Chondrocyte (in vitro differentiated cells): Measurements from ENCODE around the gene CFAP97D2. TPM values are rescaled to one million over a fixed set of nuclear protein-coding genes. Genes with fewer than 3 reads are reported as not detected.

ENCODE experiments used
- DNase-seq: peaks from one replicate; pipeline ENCODE4 v3.0.0; 2021; ENCODE audit warnings: mixed read lengths, low spot score
- H3K27ac Mint-ChIP-seq: one replicate; pipeline ENCODE4 v1.8.0; 2021; ENCODE audit warnings: mild to moderate bottlenecking, moderate library complexity, mixed read lengths; ENCODE audit not compliant: unreplicated experiment
- H3K27me3 Mint-ChIP-seq: 2 replicates; pipeline ENCODE4 v1.8.0; 2021; ENCODE audit warnings: low read depth, mixed read lengths
- H3K36me3 Mint-ChIP-seq: 2 replicates; pipeline ENCODE4 v1.8.0; 2021; ENCODE audit warnings: low read depth, mixed read lengths
- H3K4me1 Mint-ChIP-seq: 2 replicates; pipeline ENCODE4 v1.8.0; 2021; ENCODE audit warnings: low read depth, mild to moderate bottlenecking, mixed read lengths
- H3K4me3 Mint-ChIP-seq: one replicate; pipeline ENCODE4 v1.8.0; 2021; ENCODE audit warnings: mild to moderate bottlenecking, moderate library complexity, mixed read lengths; ENCODE audit not compliant: unreplicated experiment
- H3K9me3 Mint-ChIP-seq: 2 replicates; pipeline ENCODE4 v1.8.0; 2021; ENCODE audit warnings: low read depth, mixed read lengths
- total RNA-seq: library from RNA; stranded (reverse); gene quantifications from 3 replicates; pipeline ENCODE4 v1.2.1, GENCODE V29; 2021
- TF ChIP-seq, protein P1 (sequence below): fragments of 200-600 bp; sonication (generic); IDR thresholded peaks from 2 replicates; pipeline ENCODE4 v1.5.0; 2021; ENCODE audit warnings: antibody characterized with exemption, mild to moderate bottlenecking, moderate library complexity

CFAP97D2 gene
- total RNA-seq, 1 donor from 2014 or later = not detected

DNA sequence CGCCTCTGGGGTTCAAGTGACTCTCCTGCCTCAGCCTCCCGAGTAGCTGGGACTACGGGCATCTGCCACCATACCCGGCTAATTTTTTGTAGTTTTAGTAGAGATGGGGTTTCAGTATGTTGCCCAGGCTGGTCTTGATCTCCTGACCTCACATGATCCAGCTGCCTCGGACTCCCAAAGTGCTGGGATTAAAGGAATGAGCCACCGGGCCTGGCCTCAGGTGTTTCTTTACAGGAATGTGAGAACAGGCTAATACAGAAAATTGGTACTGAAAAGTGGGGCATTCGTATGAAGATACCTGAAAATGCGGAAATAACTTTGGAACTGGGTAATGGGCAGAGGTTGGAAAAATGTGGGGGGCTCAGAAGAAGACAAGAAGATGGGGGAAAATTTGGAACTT lies 52.8 kb downstream of the CFAP97D2 start:
- TF ChIP-seq, protein P1, sequence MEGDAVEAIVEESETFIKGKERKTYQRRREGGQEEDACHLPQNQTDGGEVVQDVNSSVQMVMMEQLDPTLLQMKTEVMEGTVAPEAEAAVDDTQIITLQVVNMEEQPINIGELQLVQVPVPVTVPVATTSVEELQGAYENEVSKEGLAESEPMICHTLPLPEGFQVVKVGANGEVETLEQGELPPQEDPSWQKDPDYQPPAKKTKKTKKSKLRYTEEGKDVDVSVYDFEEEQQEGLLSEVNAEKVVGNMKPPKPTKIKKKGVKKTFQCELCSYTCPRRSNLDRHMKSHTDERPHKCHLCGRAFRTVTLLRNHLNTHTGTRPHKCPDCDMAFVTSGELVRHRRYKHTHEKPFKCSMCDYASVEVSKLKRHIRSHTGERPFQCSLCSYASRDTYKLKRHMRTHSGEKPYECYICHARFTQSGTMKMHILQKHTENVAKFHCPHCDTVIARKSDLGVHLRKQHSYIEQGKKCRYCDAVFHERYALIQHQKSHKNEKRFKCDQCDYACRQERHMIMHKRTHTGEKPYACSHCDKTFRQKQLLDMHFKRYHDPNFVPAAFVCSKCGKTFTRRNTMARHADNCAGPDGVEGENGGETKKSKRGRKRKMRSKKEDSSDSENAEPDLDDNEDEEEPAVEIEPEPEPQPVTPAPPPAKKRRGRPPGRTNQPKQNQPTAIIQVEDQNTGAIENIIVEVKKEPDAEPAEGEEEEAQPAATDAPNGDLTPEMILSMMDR = no peak
- Mint-ChIP-seq H3K27me3 (no peaks in the 10 kb centered on the region), H3K36me3 (no peaks in the 10 kb centered on the region), H3K4me3 (no peak overlapping the region), H3K4me1 (peaks cover 18% of the 10 kb centered on the region), H3K9me3 (no peaks in the 10 kb centered on the region), H3K27ac (no peak overlapping the region)
- DNase-seq = no peak

DNA sequence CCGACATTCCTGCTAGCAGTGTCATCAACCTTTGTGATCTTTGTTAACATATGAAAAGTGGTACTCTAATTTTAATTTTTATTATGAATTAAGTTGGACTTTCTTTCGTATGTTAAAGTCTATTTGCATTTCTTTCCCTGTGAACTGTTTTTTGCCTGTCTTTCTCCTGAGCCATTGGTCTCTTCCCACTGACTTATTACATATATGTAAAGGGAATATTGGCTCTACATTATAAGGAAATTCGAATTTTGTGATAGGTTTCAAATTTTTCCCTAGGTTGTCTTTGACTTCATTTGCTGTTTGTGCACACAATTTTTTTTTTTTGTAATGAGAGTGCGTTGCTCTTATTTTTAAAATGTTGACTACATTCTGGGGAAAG lies 55.2 kb downstream of the CFAP97D2 start:
- H3K27ac Mint-ChIP-seq = peak overlapping the region; percentile 59
- H3K27me3 Mint-ChIP-seq = no peaks in the 10 kb centered on the region
- DNase-seq = no peak
- H3K36me3 Mint-ChIP-seq = peaks cover 11% of the 10 kb centered on the region
- H3K9me3 Mint-ChIP-seq = no peaks in the 10 kb centered on the region
- peak overlapping the region; percentile 83 for H3K4me3 Mint-ChIP-seq
- peaks cover 23% of the 10 kb centered on the region for H3K4me1 Mint-ChIP-seq
- TF ChIP-seq, protein P1 = no peak

DNA sequence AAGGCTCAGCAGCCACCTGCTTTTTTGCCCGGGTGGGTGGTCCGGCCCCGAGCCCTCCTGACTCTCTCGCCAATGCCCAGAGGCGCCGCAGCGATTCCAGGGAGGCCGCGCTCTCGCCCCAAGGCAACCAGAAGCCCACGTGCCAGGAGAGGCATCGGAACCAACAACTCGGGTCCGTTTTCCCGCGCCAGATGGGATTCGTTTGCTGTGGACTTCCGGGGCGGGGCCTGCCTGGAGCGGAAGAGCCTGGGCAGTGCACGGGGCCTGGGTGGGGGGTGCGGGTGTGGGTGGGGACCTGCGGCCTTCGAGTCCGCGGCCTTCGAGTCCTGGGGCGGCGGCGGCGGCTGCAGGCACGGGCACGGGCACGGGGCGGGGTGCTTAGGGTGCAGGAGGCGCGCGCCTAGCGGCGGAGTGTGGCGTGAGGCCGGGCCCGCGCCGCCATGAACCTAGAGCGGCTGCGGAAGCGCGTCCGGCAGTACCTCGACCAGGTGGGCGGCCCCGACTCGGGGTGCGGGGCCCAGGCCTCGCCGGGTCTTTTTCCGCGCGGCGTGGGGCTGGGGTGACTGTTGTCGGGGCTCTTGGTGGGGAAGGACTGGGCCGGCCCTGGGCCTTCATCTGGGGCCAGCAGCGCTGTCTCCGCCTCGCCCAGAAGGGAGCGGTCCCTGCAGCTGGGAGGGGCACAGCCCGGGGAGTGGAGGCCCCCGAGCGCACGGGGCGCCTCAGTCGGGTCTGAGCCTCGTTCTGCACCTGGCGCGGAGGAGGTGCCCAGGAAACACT lies 55.8 kb downstream of the CFAP97D2 start, which contains the start of gene CDC16:
Gene CDC16 (plus strand): TSS at position 253 of the 777 bp plus-strand sequence. CDS start 188 bp downstream, at position 441.
- peak within 1 kb of the TSS; percentile 83 for H3K4me3 Mint-ChIP-seq
- peaks cover 13% of the 10 kb centered on the region for H3K36me3 Mint-ChIP-seq
- TF ChIP-seq, protein P1 = peak; percentile 59
- H3K4me1 Mint-ChIP-seq = peaks cover 23% of the 10 kb centered on the region
- peak within 1 kb of the TSS; percentile 59 for H3K27ac Mint-ChIP-seq
- no peaks in the 10 kb centered on the region for H3K9me3 Mint-ChIP-seq
- peak; percentile 96 for DNase-seq
- H3K27me3 Mint-ChIP-seq = no peaks in the 10 kb centered on the region

DNA sequence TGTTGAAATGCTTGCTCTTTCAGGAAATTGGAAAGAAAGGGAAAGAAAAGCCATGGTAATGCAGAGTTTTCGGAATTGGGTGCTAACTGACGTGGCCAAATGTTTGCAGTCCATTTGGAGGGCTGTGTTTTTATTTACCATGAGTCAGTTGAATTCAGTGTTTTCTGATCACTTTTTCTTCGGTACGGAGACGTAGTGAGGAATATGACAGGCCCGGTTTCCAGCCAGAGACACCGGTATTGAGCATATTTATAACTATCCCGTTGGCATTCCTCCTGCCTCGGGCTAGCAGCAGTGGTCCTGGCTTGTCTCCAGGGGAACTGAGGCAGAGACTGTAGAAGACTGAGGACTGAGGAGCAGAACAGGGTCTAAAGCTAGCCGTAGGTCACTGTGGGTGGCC lies 56.6 kb downstream of the CFAP97D2 start:
- Mint-ChIP-seq H3K27me3 (no peaks in the 10 kb centered on the region), H3K27ac (peak overlapping the region; percentile 53), H3K9me3 (no peaks in the 10 kb centered on the region), H3K4me1 (peaks cover 23% of the 10 kb centered on the region), H3K4me3 (peak overlapping the region; percentile 83), H3K36me3 (peaks cover 14% of the 10 kb centered on the region)
- TF ChIP-seq, protein P1 = no peak
- no peak for DNase-seq

DNA sequence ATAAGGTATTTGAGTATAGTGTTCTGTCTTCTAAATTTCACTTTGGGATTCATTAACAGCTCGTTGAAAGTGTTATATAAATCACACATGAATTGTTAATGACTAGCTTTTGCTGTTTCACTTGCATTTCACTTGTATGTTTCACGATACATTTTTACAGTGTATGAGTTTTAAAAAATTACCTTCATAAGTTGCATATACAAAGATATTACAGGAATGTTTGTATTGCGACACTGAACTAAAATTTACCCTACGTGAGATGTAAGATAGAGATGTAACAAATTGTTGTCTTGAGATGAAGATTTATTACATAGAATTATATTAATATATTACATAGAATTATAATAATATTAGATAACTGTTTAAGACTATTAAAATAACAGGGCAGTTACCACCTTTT lies 57.2 kb downstream of the CFAP97D2 start:
- H3K27ac Mint-ChIP-seq = peak overlapping the region; percentile 53
- peak overlapping the region; percentile 83 for H3K4me3 Mint-ChIP-seq
- no peaks in the 10 kb centered on the region for H3K27me3 Mint-ChIP-seq
- H3K36me3 Mint-ChIP-seq = peaks cover 15% of the 10 kb centered on the region
- H3K9me3 Mint-ChIP-seq = no peaks in the 10 kb centered on the region
- TF ChIP-seq, protein P1 = no peak
- no peak for DNase-seq
- peaks cover 23% of the 10 kb centered on the region for H3K4me1 Mint-ChIP-seq
